ENCODE data around the gene GALNTL6.
A peak's percentile ranks its signal among the peaks of the same experiment; 100 is the strongest.

The GALNTL6 gene

GRCh38 chr4:171812665-171813525 lies at the start of gene GALNTL6:
Gene GALNTL6 (plus strand): TSS chr4:171813404.
- no peak for DNase-seq

- DNase-seq = no peak
Measured at GRCh38 chr4:171765514-171765913, 47.7 kb upstream of the GALNTL6 start.

GRCh38 chr4:171774642-171775190 lies 38.5 kb upstream of the GALNTL6 start:
- DNase-seq = no peak

GRCh38 chr4:171779301-171779700 lies 33.9 kb upstream of the GALNTL6 start:
- no peak for DNase-seq

GRCh38 chr4:171785388-171785787 lies 27.8 kb upstream of the GALNTL6 start:
- no peak for DNase-seq

GRCh38 chr4:171793723-171794122 lies 19.5 kb upstream of the GALNTL6 start:
- no peak for DNase-seq

GRCh38 chr4:171794528-171794927 lies 18.7 kb upstream of the GALNTL6 start:
- DNase-seq = no peak

GRCh38 chr4:171809854-171810253 lies 3.4 kb upstream of the GALNTL6 start:
- no peak for DNase-seq

- no peak for DNase-seq
Measured at GRCh38 chr4:171812333-171812664, 905 bp upstream of the GALNTL6 start.

GRCh38 chr4:171813526-171814250 lies 484 bp downstream of the GALNTL6 start:
- DNase-seq = no peak

GRCh38 chr4:171814545-171814944 lies 1.3 kb downstream of the GALNTL6 start:
- DNase-seq = no peak

GRCh38 chr4:171817026-171817425 lies 3.8 kb downstream of the GALNTL6 start:
- DNase-seq = no peak

- no peak for DNase-seq
Measured at GRCh38 chr4:171834640-171835039, 21.4 kb downstream of the GALNTL6 start.

GRCh38 chr4:171843456-171843855 lies 30.3 kb downstream of the GALNTL6 start:
- DNase-seq = no peak

GRCh38 chr4:171846232-171846631 lies 33.0 kb downstream of the GALNTL6 start:
- DNase-seq = peak; percentile 17

GRCh38 chr4:171846893-171847292 lies 33.7 kb downstream of the GALNTL6 start:
- no peak for DNase-seq

- no peak for DNase-seq
Measured at GRCh38 chr4:171847751-171848150, 34.5 kb downstream of the GALNTL6 start.

GRCh38 chr4:171849686-171850222 lies 36.5 kb downstream of the GALNTL6 start:
- DNase-seq = no peak

- DNase-seq = no peak
Measured at GRCh38 chr4:171851295-171851694, 38.1 kb downstream of the GALNTL6 start.

GRCh38 chr4:171857302-171858012 lies 44.3 kb downstream of the GALNTL6 start:
- no peak for DNase-seq

- no peak for DNase-seq
Measured at GRCh38 chr4:171875291-171875690, 62.1 kb downstream of the GALNTL6 start.

GRCh38 chr4:171876636-171877035 lies 63.4 kb downstream of the GALNTL6 start:
- no peak for DNase-seq

- DNase-seq = no peak
Measured at GRCh38 chr4:171880136-171880535, 66.9 kb downstream of the GALNTL6 start.

Measured in NCI-H2029 treated with DMSO at 0.1 percent for 48 hours (cell line).